Upper lobe of left lung (tissue), 4 donors: Measurements from ENCODE around the gene CDH26.

ENCODE experiments used
- CTCF ChIP-seq, 6 experiments: fragments of 450-650 bp in 4 of 6; fragments of 200-600 bp in 2 of 6; sonication (generic) in 2 of 6; IDR thresholded peaks; one replicate each; pipeline ENCODE4 v1.5.1; 2016 to 2019; ENCODE audit warnings: antibody characterized with exemption in 6 of 6
- EP300 ChIP-seq, 4 donors: sonication (generic); formaldehyde crosslinking; IDR thresholded peaks; one replicate each; pipeline ENCODE4 v1.5.1; 2017; ENCODE audit warnings: antibody characterized with exemption in 4 of 4, control low read depth in 2 of 4
- POLR2A ChIP-seq, 4 donors: fragments of 450-650 bp; IDR thresholded peaks; one replicate each; pipeline ENCODE4 v1.5.1; 2016 to 2017; ENCODE audit warnings: antibody characterized with exemption in 4 of 4, mild to moderate bottlenecking in 2 of 4
- POLR2AphosphoS5 ChIP-seq, 2 donors: sonication (generic); formaldehyde crosslinking; IDR thresholded peaks; one replicate each; pipeline ENCODE4 v1.5.1; 2017; ENCODE audit warnings: antibody characterized with exemption in 2 of 2

GRCh38 chr20:59940956-59941294 is 17.3 kb upstream of the CDH26 start:
- no peak for TF ChIP-seq CTCF (IDR thresholded peaks at IDR 0.05)
- no peak for TF ChIP-seq POLR2AphosphoS5 (IDR thresholded peaks at IDR 0.05)
- no peak for TF ChIP-seq POLR2A (IDR thresholded peaks at IDR 0.05)
- no peak for TF ChIP-seq EP300 (IDR thresholded peaks at IDR 0.05)
